ENCODE results near the gene FANCD2OS. TPM values are rescaled to one million over a fixed set of nuclear protein-coding genes. Genes with fewer than 3 reads are reported as not detected.
"Not testable (repeated sequence)": the region's sequence is repeated elsewhere in the genome, so short reads cannot be mapped to it uniquely, and the experiment has no call there.

The FANCD2OS gene
- polyA plus RNA-seq, 1 experiment = not detected

GRCh38 chr3:10093678-10094077 lies 14.4 kb downstream of the FANCD2OS start:
- DNase-seq (ENCODE audit: low read depth) = no peak
- ChIA-PET CTCF (interaction anchor here (0.6 kb wide), 1 partner anchor 19 kb away, joined by 4 read pairs; no protein-coding TSS in a partner anchor), POLR2A (no interaction called here)
- TF ChIP-seq, protein P1, sequence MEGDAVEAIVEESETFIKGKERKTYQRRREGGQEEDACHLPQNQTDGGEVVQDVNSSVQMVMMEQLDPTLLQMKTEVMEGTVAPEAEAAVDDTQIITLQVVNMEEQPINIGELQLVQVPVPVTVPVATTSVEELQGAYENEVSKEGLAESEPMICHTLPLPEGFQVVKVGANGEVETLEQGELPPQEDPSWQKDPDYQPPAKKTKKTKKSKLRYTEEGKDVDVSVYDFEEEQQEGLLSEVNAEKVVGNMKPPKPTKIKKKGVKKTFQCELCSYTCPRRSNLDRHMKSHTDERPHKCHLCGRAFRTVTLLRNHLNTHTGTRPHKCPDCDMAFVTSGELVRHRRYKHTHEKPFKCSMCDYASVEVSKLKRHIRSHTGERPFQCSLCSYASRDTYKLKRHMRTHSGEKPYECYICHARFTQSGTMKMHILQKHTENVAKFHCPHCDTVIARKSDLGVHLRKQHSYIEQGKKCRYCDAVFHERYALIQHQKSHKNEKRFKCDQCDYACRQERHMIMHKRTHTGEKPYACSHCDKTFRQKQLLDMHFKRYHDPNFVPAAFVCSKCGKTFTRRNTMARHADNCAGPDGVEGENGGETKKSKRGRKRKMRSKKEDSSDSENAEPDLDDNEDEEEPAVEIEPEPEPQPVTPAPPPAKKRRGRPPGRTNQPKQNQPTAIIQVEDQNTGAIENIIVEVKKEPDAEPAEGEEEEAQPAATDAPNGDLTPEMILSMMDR (IDR thresholded peaks at IDR 0.05; ENCODE audit: insufficient read depth, low read depth, low read length) = no peak
- no peaks in the 10 kb centered on the region; the same call in 1 of the 2 replicates for H3K36me3 ChIP-seq (ENCODE audit: control insufficient read depth, insufficient read depth, low read length)
- H3K4me3 ChIP-seq (ENCODE audit: low read depth, low read length) = no peak overlapping the region
- no peaks in the 10 kb centered on the region for H3K27me3 ChIP-seq (ENCODE audit: control insufficient read depth, insufficient read depth, low read length)

DNA sequence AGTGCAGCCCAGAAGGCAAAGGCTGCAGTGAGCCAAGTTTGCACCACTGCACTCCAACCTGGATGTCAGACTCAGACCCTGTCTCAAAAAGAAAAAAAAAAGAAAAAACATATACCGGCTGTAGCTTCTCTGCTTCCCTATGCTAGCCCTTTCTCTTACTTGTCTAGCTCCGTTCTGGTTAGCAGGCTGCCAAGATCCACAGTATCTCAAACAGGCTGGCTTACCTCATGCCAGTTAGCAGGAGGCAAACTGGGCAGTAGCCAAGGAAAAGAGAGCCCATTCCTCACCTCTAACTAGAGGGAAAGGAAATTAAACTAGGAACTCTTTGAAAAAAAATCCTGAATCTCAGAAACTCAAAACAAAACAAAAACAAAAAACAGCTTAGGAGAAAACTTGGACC lies 16.7 kb downstream of the FANCD2OS start:
- CTCF ChIA-PET; DNase-seq (ENCODE audit: low read depth); H3K36me3 ChIP-seq (ENCODE audit: control insufficient read depth, insufficient read depth, low read length); POLR2A ChIA-PET; H3K4me3 ChIP-seq (ENCODE audit: low read depth, low read length); H3K27me3 ChIP-seq (ENCODE audit: control insufficient read depth, insufficient read depth, low read length): not testable (repeated sequence)

DNA sequence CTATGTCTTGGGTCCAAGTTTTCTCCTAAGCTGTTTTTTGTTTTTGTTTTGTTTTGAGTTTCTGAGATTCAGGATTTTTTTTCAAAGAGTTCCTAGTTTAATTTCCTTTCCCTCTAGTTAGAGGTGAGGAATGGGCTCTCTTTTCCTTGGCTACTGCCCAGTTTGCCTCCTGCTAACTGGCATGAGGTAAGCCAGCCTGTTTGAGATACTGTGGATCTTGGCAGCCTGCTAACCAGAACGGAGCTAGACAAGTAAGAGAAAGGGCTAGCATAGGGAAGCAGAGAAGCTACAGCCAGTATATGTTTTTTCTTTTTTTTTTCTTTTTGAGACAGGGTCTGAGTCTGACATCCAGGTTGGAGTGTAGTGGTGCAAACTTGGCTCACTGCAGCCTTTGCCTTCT lies 17.3 kb downstream of the FANCD2OS start:
- CTCF ChIA-PET; DNase-seq (ENCODE audit: low read depth); H3K4me3 ChIP-seq (ENCODE audit: low read depth, low read length); H3K27me3 ChIP-seq (ENCODE audit: control insufficient read depth, insufficient read depth, low read length); POLR2A ChIA-PET; H3K36me3 ChIP-seq (ENCODE audit: control insufficient read depth, insufficient read depth, low read length): not testable (repeated sequence)

DNA sequence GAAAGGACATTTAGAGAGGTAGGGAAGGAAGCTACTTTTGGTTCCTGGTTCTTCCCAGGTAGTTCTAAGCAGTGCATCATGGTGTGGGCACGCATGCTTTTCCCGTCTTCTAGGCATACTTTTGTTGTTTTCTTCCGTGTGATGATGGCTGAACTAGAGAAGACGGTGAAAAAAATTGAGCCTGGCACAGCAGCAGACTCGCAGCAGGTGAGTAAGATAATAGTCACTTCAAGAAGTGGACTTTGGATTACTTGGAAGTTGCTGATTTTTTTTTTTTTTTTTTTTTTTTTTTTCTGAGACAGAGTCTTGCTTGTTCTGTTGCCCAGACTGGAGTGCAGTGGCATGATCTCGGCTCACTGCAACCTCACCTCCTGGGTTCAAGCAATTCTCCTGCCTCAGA lies 17.9 kb downstream of the FANCD2OS start:
- no peaks in the 10 kb centered on the region for H3K27me3 ChIP-seq (ENCODE audit: control insufficient read depth, insufficient read depth, low read length)
- POLR2A ChIA-PET = no interaction called here
- TF ChIP-seq, protein P1 (IDR thresholded peaks at IDR 0.05; ENCODE audit: insufficient read depth, low read depth, low read length) = no peak
- H3K4me3 ChIP-seq (ENCODE audit: low read depth, low read length) = no peak overlapping the region
- no peaks in the 10 kb centered on the region; the same call in 1 of the 2 replicates for H3K36me3 ChIP-seq (ENCODE audit: control insufficient read depth, insufficient read depth, low read length)
- CTCF ChIA-PET = interaction anchor here (1.0 kb wide), 1 partner anchor 10 kb away, joined by 3 read pairs; no protein-coding TSS in a partner anchor
- no peak for DNase-seq (ENCODE audit: low read depth)

DNA sequence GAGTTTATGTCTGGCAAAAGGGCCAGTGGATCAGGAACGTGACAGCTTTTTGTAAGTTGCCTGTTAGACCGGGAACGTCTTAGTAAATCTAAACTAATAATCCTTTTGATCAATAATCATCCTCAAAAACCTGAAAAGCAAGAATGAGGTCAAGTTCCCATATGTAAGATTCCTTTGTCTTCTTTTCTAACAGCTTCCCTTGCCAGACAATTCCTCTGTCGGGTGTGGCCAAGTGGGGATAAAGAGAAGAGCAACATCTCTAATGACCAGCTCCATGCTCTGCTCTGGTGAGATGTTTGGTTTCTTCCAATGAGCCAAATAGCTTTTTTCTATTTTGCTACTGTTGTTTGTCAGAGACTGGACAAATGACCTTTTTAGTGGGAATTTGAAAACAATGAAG lies 19.8 kb downstream of the FANCD2OS start:
- ChIA-PET POLR2A (no interaction called here), CTCF (interaction anchor here (1.2 kb wide), 2 partner anchors 11 to 146 kb away, joined by 3 to 5 read pairs; no protein-coding TSS in a partner anchor)
- H3K36me3 ChIP-seq (ENCODE audit: control insufficient read depth, insufficient read depth, low read length) = no peaks in the 10 kb centered on the region; the same call in 1 of the 2 replicates
- no peak overlapping the region for H3K4me3 ChIP-seq (ENCODE audit: low read depth, low read length)
- no peak for DNase-seq (ENCODE audit: low read depth)
- no peaks in the 10 kb centered on the region for H3K27me3 ChIP-seq (ENCODE audit: control insufficient read depth, insufficient read depth, low read length)
- TF ChIP-seq, protein P1 (IDR thresholded peaks at IDR 0.05; ENCODE audit: insufficient read depth, low read depth, low read length) = no peak

DNA sequence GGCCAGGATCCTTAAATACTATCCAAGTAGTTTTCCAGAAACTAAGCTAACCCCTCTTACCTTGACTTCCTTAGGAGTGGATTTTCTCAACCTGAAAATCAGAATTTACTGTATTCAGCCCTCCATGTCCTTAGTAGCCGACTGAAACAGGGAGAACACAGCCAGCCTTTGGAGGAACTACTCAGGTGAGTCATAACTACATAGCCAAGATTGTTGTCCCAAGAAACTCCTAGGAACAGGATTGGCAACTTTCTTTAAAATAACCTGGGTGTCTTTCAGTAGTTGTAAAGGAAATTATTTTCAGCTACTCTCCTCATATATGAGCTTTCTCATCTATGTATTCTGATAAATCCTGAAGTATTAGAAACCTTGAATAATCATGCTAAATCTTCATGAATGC lies 22.3 kb downstream of the FANCD2OS start:
- CTCF ChIA-PET = no interaction called here
- Histone ChIP-seq H3K4me3 (ENCODE audit: low read depth, low read length) (no peak overlapping the region), H3K27me3 (ENCODE audit: control insufficient read depth, insufficient read depth, low read length) (no peaks in the 10 kb centered on the region), H3K36me3 (ENCODE audit: control insufficient read depth, insufficient read depth, low read length) (no peaks in the 10 kb centered on the region)
- no peak for DNase-seq (ENCODE audit: low read depth)
- TF ChIP-seq, protein P1 (IDR thresholded peaks at IDR 0.05; ENCODE audit: insufficient read depth, low read depth, low read length) = no peak
- POLR2A ChIA-PET = no interaction called here

Data from BJ (cell line).